Dedifferentiated amniotic fluid mesenchymal stem cell (primary cell): ENCODE results near the gene TRIM39.
"Not testable (repeated sequence)": the region's sequence is repeated elsewhere in the genome, so short reads cannot be mapped to it uniquely, and the experiment has no call there.

ENCODE experiments used
- DNase-seq: peaks from one replicate; pipeline ENCODE4 v3.0.0-alpha.2; 2016; ENCODE audit errors: extremely low spot score

TRIM39 gene

GRCh38 chr6:30326526-30327231 is at the start of gene TRIM39:
Gene TRIM39 (plus strand): TSS chr6:30326927. CDS start chr6:30329318, 2,391 bp downstream.
- DNase-seq = peak; percentile 70

GRCh38 chr6:30280988-30281387 is 45.7 kb upstream of the TRIM39 start:
- DNase-seq = not testable (repeated sequence)

GRCh38 chr6:30282522-30282921 is 44.2 kb upstream of the TRIM39 start:
- DNase-seq = no peak

- DNase-seq = no peak
Measured at GRCh38 chr6:30283761-30284160, 43.0 kb upstream of the TRIM39 start.

GRCh38 chr6:30287139-30287538 is 39.6 kb upstream of the TRIM39 start:
- DNase-seq = no peak

- no peak for DNase-seq
Measured at GRCh38 chr6:30295837-30296236, 30.9 kb upstream of the TRIM39 start.

GRCh38 chr6:30304002-30304401 is 22.7 kb upstream of the TRIM39 start:
- DNase-seq = no peak

GRCh38 chr6:30311101-30311500 is 15.6 kb upstream of the TRIM39 start:
- DNase-seq = no peak

- no peak for DNase-seq
Measured at GRCh38 chr6:30311671-30312070, 15.1 kb upstream of the TRIM39 start.

GRCh38 chr6:30312266-30312665 is 14.5 kb upstream of the TRIM39 start:
- DNase-seq = no peak

GRCh38 chr6:30312676-30313321 is 13.9 kb upstream of the TRIM39 start:
- no peak for DNase-seq

- no peak for DNase-seq
Measured at GRCh38 chr6:30315156-30315555, 11.6 kb upstream of the TRIM39 start.

- DNase-seq = no peak
Measured at GRCh38 chr6:30317913-30318589, 8.7 kb upstream of the TRIM39 start.

GRCh38 chr6:30319146-30319835 is 7.4 kb upstream of the TRIM39 start:
- no peak for DNase-seq

- no peak for DNase-seq
Measured at GRCh38 chr6:30321692-30322388, 4.9 kb upstream of the TRIM39 start.

- peak; percentile 20 for DNase-seq
Measured at GRCh38 chr6:30322527-30323501, 3.9 kb upstream of the TRIM39 start.

- no peak for DNase-seq
Measured at GRCh38 chr6:30323806-30324205, 2.9 kb upstream of the TRIM39 start.

- no peak for DNase-seq
Measured at GRCh38 chr6:30325150-30325872, 1.4 kb upstream of the TRIM39 start.

GRCh38 chr6:30325873-30326525 is 728 bp upstream of the TRIM39 start:
- DNase-seq = no peak
